ENCODE results near the gene DAW1. TPM values are rescaled to one million over a fixed set of nuclear protein-coding genes. Genes with fewer than 3 reads are reported as not detected.

The DAW1 gene
- total RNA-seq, 1 donor from 2014 or later = 0.86 TPM

- H3K4me2 ChIP-seq (ENCODE audit: low read length) = peak overlapping the region; percentile 60
- no peak for FAIRE-seq
- TF ChIP-seq CTCF (IDR thresholded peaks at IDR 0.05; ENCODE audit: insufficient read depth, low read depth, low read length) (peak; percentile 42), EZH2 (IDR thresholded peaks at IDR 0.05; ENCODE audit: insufficient read depth, low read length) (no peak)
These were observed 68.0 kb downstream of the DAW1 start for GRCh38 chr2:227939271-227940027.

GRCh38 chr2:227942021-227942420 lies 70.6 kb downstream of the DAW1 start:
- no peak overlapping the region for H3K4me3 Mint-ChIP-seq (ENCODE audit: unreplicated experiment)
- FAIRE-seq = no peak

More at GRCh38 chr2:227939271-227940027, 68.0 kb downstream of the DAW1 start:
- DNase-seq (ENCODE audit: low read depth) = peak; percentile 4
- Histone ChIP-seq H4K20me1 (ENCODE audit: insufficient read depth, low read length) (no peaks in the 10 kb centered on the region), H3K4me3 (ENCODE audit: insufficient read depth, low read depth, low read length) (no peak overlapping the region), H3K9me3 (ENCODE audit: insufficient read depth, low read depth, low read length) (no peaks in the 10 kb centered on the region), H3K27ac (ENCODE audit: low read depth, low read length) (no peak overlapping the region), H2AFZ (ENCODE audit: low read depth, low read length) (no peak overlapping the region), H3K4me1 (ENCODE audit: insufficient read depth, low read length) (no peaks in the 10 kb centered on the region), H3K79me2 (ENCODE audit: insufficient read depth, low read length) (no peaks in the 10 kb centered on the region), H3K27me3 (ENCODE audit: insufficient read depth, low read length) (no peaks in the 10 kb centered on the region), H3K36me3 (ENCODE audit: insufficient read depth, low read length) (no peaks in the 10 kb centered on the region), H3K9ac (ENCODE audit: low read length) (no peak overlapping the region)
- Mint-ChIP-seq H3K4me1 (ENCODE audit: low read depth, unreplicated experiment) (no peaks in the 10 kb centered on the region), H3K4me3 (ENCODE audit: unreplicated experiment) (no peak overlapping the region), H3K36me3 (ENCODE audit: low read depth, unreplicated experiment) (no peaks in the 10 kb centered on the region), H3K27me3 (ENCODE audit: low read depth, unreplicated experiment) (peaks cover 2% of the 10 kb centered on the region), H3K9me3 (ENCODE audit: unreplicated experiment) (no peaks in the 10 kb centered on the region), H3K27ac (ENCODE audit: unreplicated experiment) (no peak overlapping the region)

More at GRCh38 chr2:227942021-227942420, 70.6 kb downstream of the DAW1 start:
- no peak overlapping the region for H3K27ac ChIP-seq (ENCODE audit: low read depth, low read length)
- peaks cover 5% of the 10 kb centered on the region for H3K9me3 Mint-ChIP-seq (ENCODE audit: unreplicated experiment)
- H3K4me1 ChIP-seq (ENCODE audit: insufficient read depth, low read length) = no peaks in the 10 kb centered on the region
- no peaks in the 10 kb centered on the region for H3K36me3 ChIP-seq (ENCODE audit: insufficient read depth, low read length)
- H3K4me1 Mint-ChIP-seq (ENCODE audit: low read depth, unreplicated experiment) = no peaks in the 10 kb centered on the region
- no peak for TF ChIP-seq EZH2 (IDR thresholded peaks at IDR 0.05; ENCODE audit: insufficient read depth, low read length)
- no peak for TF ChIP-seq CTCF (IDR thresholded peaks at IDR 0.05; ENCODE audit: insufficient read depth, low read depth, low read length)
- peaks cover 2% of the 10 kb centered on the region for H3K36me3 Mint-ChIP-seq (ENCODE audit: low read depth, unreplicated experiment)
- H2AFZ ChIP-seq (ENCODE audit: low read depth, low read length) = no peak overlapping the region
- no peak overlapping the region for H3K4me3 ChIP-seq (ENCODE audit: insufficient read depth, low read depth, low read length)
- H3K9ac ChIP-seq (ENCODE audit: low read length) = no peak overlapping the region
- DNase-seq (ENCODE audit: low read depth) = no peak
- no peak overlapping the region for H3K4me2 ChIP-seq (ENCODE audit: low read length)
- no peaks in the 10 kb centered on the region for H3K27me3 ChIP-seq (ENCODE audit: insufficient read depth, low read length)
- H4K20me1 ChIP-seq (ENCODE audit: insufficient read depth, low read length) = no peaks in the 10 kb centered on the region
- H3K27me3 Mint-ChIP-seq (ENCODE audit: low read depth, unreplicated experiment) = peaks cover 2% of the 10 kb centered on the region
- no peak overlapping the region for H3K27ac Mint-ChIP-seq (ENCODE audit: unreplicated experiment)
- H3K79me2 ChIP-seq (ENCODE audit: insufficient read depth, low read length) = no peaks in the 10 kb centered on the region
- no peaks in the 10 kb centered on the region for H3K9me3 ChIP-seq (ENCODE audit: insufficient read depth, low read depth, low read length)
